Pancreas (tissue), 10 donors: ENCODE data around the gene ULK2. TPM values are rescaled to one million over a fixed set of nuclear protein-coding genes. Genes with fewer than 3 reads are reported as not detected.

Experiments
- ATAC-seq, 4 donors: fragments of 200-7000 bp; cut with Tn5 transposase; one replicate each; pipeline versions ENCODE4 v1.8.0 to v1.9.1; 2020; ENCODE audit warnings: mild to moderate bottlenecking in 4 of 4, moderate library complexity in 4 of 4
- DNase-seq, 6 donors: peaks; one replicate each; pipeline ENCODE4 v3.0.0-alpha.2; 2020
- FAIRE-seq: peaks from 2 replicates; lab custom pipeline; 2012; peaks lifted over from hg19 to GRCh38; lab: Jason Lieb, UNC
- H3K27ac ChIP-seq, 4 donors: fragments of 200-600 bp; sonication (generic); 1 replicate in 3 of 4; 2 replicates in 1 of 4; pipeline versions ENCODE4 v1.5.0 to v1.8.0; 2020
- H3K27me3 ChIP-seq, 4 donors: fragments of 200-600 bp; one replicate each; pipeline ENCODE4 v1.8.0; 2021
- H3K36me3 ChIP-seq, 3 donors: fragments of 200-600 bp; sonication (generic) in 1 of 3; one replicate each; pipeline versions ENCODE4 v1.5.0 to v1.8.0; 2020 to 2021
- H3K4me1 ChIP-seq, 3 donors: fragments of 200-600 bp; one replicate each; pipeline ENCODE4 v1.8.0; 2021
- H3K4me3 ChIP-seq, 4 donors: fragments of 200-600 bp; sonication (generic) in 2 of 4; one replicate each; pipeline versions ENCODE4 v1.5.0 to v1.8.0; 2020 to 2021
- H3K9me3 ChIP-seq, 4 donors: fragments of 200-600 bp; one replicate each; pipeline ENCODE4 v1.8.0; 2021
- WGBS, 2 donors: extraction: QIAGEN DNeasy Blood & Tissue Kit; methylation state at CpG; one replicate each; pipeline ENCODE4 v1.1.7; 2013; 5-methylcytosine and 5-hydroxymethylcytosine counted together
- intact Hi-C, 3 donors: fragments of 100-400 bp; cut with DNase I; formaldehyde crosslinking; loops; one replicate each; pipeline versions ENCODE4 v1.11.1 to v1.14.2; 2022
- polyA plus RNA-seq, 2 donors: library from polyadenylated mRNA; stranded (reverse); fragments of 200-250 nt; gene quantifications; one replicate each; pipeline ENCODE4 v1.2.3, GENCODE V29; 2013
- total RNA-seq, 6 donors: library from RNA; stranded (reverse); fragmentation: NEBNext Ultra II Directional in 4 of 6; extraction: Animal tissue kit (Norgen Biotek cat#: 25700) in 4 of 6; gene quantifications; one replicate each; pipeline versions ENCODE4 v1.2.1 to v1.2.4, GENCODE V29; 2021 to 2023
- TF ChIP-seq, protein P1 (sequence below), 4 donors: fragments of 200-600 bp; sonication (generic) in 3 of 4; IDR thresholded peaks; one replicate each; pipeline versions ENCODE4 v1.5.0 to v1.8.0; 2021; ENCODE audit warnings: antibody characterized with exemption in 4 of 4
- donor health status: healthy with polysubstance abuse.
- donor health status: DM: no; HTN: no; CAD: no; lungs with moderate emphysema.
- donor health status: DM: no; HTN: no; CAD: no.
- donor health status: control.
- donor health status: control.
- donor health status: Bipolar disorder and iron deficiency.
- donor health status: DM: yes; HTN: yes; CAD: no.
- donor health status: DM: no; HTN: no; CAD: no.
- donor health status: DM: no; HTN: no; CAD: no.
- donor health status: DM: yes; HTN: yes; CAD: no.

ULK2 gene
- total and polyA plus RNA-seq, 8 donors: 3.1 to 12.5 (median 5.7) TPM

DNA sequence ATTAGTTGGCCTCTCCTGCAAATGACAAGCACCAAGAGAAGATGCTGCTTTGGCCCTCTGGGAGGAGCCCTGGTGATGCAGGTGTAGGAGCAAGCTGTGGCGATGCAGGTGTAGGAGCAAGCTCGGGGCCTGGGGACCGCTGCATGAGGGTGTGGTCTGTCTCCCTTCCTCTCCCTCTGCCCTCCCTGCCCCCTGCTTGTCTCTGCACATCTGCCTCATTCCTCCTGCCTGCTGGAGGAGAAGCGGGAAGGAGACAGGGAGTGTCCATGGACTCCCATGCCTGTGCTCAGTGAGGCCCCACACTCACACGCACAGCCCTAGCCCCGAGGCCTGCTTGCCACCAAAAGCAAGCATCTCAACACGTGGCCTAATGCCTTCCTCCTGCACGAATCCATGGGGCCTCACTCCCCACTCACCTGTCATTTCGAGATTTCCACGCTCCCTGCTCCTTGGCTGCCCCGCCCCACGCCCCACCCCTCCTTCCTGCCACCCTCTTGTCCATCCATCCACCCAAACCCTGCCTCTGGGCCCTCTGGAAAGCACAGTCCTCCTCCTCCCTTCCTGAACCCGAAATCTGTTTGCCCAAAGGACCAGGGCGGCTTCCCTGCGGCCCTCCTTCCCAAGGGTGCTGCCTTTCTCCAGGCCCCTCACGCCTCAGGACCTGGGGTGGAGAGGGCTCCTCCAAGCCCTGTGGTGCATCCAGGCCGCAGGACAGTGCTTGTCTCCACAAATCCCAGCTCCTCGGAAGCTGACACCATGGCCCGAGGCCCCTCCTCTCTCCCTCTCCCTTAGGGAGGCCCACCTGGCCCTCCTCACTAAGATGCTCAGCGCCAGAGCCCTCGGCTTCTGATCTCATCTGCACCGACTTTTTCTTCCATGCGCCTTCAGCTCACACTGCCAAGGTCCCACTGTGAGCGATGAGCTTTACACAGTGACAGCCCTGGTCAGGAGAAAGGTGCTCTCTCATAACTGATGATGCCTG, 107.9 kb downstream of the ULK2 start:
- H3K9me3 ChIP-seq: no peaks in the 10 kb centered on the region
- intact Hi-C loops: loop anchor here in 2 of 3 donors (5.0 to 10.0 kb wide), 3 partner anchors 235 to 395 kb away; partner anchors contain the start of gene B9D1 (in 1 of the 2)
- 66 to 68% methylated on average over 23 to 24 of the region's 24 CpGs for WGBS, 2 donors
- FAIRE-seq: no peak
- no peaks in the 10 kb centered on the region for H3K27me3 ChIP-seq
- no peak overlapping the region for H3K4me3 ChIP-seq
- H3K27ac ChIP-seq: no peak overlapping the region
- H3K36me3 ChIP-seq: no peaks in the 10 kb centered on the region
- TF ChIP-seq, protein P1, sequence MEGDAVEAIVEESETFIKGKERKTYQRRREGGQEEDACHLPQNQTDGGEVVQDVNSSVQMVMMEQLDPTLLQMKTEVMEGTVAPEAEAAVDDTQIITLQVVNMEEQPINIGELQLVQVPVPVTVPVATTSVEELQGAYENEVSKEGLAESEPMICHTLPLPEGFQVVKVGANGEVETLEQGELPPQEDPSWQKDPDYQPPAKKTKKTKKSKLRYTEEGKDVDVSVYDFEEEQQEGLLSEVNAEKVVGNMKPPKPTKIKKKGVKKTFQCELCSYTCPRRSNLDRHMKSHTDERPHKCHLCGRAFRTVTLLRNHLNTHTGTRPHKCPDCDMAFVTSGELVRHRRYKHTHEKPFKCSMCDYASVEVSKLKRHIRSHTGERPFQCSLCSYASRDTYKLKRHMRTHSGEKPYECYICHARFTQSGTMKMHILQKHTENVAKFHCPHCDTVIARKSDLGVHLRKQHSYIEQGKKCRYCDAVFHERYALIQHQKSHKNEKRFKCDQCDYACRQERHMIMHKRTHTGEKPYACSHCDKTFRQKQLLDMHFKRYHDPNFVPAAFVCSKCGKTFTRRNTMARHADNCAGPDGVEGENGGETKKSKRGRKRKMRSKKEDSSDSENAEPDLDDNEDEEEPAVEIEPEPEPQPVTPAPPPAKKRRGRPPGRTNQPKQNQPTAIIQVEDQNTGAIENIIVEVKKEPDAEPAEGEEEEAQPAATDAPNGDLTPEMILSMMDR (IDR thresholded peaks at IDR 0.05): no peak
- peak in 1 of 6 donors; percentile 13 for DNase-seq
- no peak for ATAC-seq
- no peaks in the 10 kb centered on the region for H3K4me1 ChIP-seq

DNA sequence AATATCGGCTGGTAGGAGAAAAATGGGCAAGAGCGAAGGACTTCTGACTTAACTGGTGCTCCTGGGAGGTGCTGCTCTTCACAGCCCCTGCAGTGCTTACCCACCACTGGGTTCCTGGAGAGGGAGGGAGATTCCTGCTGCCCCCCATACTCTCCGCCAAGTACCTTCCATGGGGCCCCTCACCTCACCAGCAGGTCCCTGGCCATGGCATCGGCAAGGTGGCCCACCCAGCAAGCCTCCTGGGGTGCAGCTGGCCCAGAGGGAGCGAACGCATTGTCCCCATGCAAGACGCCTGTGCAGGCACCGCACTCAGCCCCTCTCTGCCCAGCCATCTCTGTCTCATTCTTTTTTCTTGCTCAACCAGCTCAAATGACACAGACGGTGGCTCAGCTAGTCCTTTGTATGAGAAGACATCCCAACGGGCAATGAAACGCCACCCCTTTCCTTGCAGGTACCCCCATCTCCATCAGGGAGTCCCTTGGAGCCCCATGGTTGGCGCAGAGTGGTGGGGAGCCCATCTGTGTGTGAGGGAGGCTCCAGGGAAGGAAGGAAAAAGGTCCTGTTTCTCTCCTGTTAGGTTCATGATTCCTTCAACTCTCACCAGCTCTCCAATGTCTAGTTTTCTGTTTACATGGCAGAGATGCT, 110.1 kb downstream of the ULK2 start:
- DNase-seq (peak in 1 of 6 donors; percentile 47), ATAC-seq (no peak), FAIRE-seq (no peak)
- Histone ChIP-seq H3K27ac (no peak overlapping the region), H3K27me3 (no peaks in the 10 kb centered on the region), H3K4me3 (no peak overlapping the region), H3K9me3 (no peaks in the 10 kb centered on the region), H3K36me3 (no peaks in the 10 kb centered on the region), H3K4me1 (no peaks in the 10 kb centered on the region)
- TF ChIP-seq, protein P1 (IDR thresholded peaks at IDR 0.05): no peak
- WGBS, 2 donors: 72 to 81% methylated on average over 12 of the region's 12 CpGs
- intact Hi-C loops: no loop called here

DNA sequence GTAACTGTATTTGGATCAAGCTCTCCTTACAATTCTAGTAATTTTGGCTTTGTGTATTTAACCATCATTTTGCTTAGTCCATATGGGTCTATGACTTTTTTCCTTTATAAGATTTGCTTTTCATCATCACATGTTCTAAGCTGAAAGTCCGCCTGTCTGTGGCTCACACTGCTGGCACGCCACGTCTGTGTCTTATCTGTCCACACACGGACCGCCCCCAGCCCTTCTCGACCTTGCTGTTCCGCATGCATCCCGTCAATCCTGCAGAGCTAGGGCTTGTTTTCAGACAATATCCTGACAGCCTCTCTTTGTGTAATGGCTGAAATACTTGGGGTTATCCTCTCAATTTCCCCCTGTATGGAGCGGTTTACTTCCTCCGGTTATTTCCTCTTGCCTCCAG, 111.2 kb downstream of the ULK2 start:
- DNase-seq: no peak
- Histone ChIP-seq H3K4me1 (no peaks in the 10 kb centered on the region), H3K27ac (no peak overlapping the region), H3K9me3 (no peaks in the 10 kb centered on the region), H3K36me3 (no peaks in the 10 kb centered on the region), H3K27me3 (no peaks in the 10 kb centered on the region), H3K4me3 (no peak overlapping the region)
- intact Hi-C loops: no loop called here
- ATAC-seq: no peak
- TF ChIP-seq, protein P1 (IDR thresholded peaks at IDR 0.05): no peak
- 49 to 55% methylated on average over 10 of the region's 10 CpGs for WGBS, 2 donors
- no peak for FAIRE-seq

DNA sequence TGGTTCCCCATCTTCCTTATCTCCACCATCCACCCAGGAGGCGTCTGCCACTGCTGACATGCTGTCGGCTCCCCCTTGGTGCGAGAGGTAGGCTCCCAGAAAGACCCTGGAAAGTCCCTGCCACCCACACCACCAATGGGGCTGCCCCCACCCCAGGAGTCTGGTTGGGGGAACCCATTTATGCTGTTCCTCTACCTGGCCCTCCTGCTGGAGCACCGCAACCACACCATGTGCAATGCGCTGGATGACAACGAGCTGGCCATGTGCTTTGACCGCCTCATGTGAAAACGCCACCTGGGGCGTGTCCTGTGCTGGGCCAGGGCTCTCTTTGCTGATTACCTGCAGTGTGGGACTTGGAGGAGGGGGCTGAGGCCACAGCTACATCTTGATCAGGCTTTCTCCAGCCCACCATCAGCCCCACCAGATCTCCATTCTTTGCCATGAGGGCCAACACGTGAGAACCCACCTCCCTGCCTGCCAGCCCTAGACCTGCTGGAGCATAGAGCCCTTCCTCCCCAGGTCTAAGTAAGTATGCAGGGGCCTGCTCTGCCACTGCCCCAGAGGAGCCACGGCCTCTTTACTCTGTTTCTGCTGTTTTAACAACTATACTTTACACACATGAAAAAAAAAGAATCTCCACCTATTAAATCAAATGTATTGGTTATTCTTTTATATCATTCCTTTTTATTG, 111.8 kb downstream of the ULK2 start:
- FAIRE-seq (no peak), DNase-seq (peak in 1 of 6 donors; percentile 34), ATAC-seq (no peak)
- H3K9me3 ChIP-seq: no peaks in the 10 kb centered on the region
- no peak overlapping the region for H3K4me3 ChIP-seq
- H3K27me3 ChIP-seq: no peaks in the 10 kb centered on the region
- no peak overlapping the region for H3K27ac ChIP-seq
- no peaks in the 10 kb centered on the region for H3K4me1 ChIP-seq
- TF ChIP-seq, protein P1 (IDR thresholded peaks at IDR 0.05): no peak
- H3K36me3 ChIP-seq: no peaks in the 10 kb centered on the region
- 78 to 81% methylated on average over 11 of the region's 11 CpGs for WGBS, 2 donors
- intact Hi-C loops: no loop called here
